C4-2B (cell line): Measurements from ENCODE around the gene MAST4.

Experiments used
- H3K27ac ChIP-seq: fragments of 450-650 bp; 2 replicates; pipeline ENCODE4 v1.5.1; 2017
- ZFX ChIP-seq: fragments of 450-650 bp; IDR thresholded peaks from 2 replicates; pipeline ENCODE4 v1.6.1; 2017
- TF ChIP-seq, protein P1 (sequence below): fragments of 450-650 bp; conservative IDR thresholded peaks from 2 replicates; pipeline ENCODE4 v1.5.1; 2017; ENCODE audit warnings: mild to moderate bottlenecking

The MAST4 gene

DNA sequence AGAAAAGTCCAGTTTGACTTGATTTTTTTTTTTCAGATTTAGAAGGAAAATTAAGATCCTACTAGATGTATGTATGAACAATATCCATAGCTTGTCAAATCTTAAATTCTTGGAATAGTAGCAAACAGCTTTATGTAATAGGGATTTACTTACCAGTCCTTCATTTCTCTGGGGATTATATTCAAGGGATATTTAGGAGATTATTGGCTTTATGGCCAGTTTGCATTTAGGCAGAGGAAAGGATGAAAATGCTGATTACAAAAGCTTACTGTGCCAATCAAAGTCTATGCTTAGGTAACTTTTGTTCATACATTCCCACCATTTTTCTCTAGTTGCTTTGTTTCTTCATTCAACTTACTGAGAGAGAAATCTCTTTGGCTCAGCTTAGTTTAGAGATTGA, 47.9 kb downstream of the MAST4 start:
- TF ChIP-seq ZFX: no peak
- TF ChIP-seq, protein P1, sequence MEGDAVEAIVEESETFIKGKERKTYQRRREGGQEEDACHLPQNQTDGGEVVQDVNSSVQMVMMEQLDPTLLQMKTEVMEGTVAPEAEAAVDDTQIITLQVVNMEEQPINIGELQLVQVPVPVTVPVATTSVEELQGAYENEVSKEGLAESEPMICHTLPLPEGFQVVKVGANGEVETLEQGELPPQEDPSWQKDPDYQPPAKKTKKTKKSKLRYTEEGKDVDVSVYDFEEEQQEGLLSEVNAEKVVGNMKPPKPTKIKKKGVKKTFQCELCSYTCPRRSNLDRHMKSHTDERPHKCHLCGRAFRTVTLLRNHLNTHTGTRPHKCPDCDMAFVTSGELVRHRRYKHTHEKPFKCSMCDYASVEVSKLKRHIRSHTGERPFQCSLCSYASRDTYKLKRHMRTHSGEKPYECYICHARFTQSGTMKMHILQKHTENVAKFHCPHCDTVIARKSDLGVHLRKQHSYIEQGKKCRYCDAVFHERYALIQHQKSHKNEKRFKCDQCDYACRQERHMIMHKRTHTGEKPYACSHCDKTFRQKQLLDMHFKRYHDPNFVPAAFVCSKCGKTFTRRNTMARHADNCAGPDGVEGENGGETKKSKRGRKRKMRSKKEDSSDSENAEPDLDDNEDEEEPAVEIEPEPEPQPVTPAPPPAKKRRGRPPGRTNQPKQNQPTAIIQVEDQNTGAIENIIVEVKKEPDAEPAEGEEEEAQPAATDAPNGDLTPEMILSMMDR: no peak

DNA sequence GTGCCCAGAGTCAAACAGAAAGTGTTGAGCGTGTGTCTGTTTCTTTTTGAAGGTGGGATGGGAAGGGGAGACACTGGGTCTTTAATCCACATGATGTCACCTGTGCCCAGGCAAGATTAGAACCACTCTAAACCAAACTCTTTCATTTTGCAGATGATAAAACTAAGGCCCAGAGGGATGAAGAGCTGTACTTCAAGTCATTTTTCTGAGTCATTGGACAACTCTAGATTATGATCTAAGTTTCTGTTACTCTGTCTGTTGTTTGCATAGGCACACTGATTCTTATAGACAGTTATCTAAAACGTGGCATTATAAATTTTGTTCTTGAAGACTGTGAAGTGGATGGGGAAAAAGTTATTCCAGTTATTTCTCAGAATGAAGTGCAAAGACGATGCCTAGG, 48.8 kb downstream of the MAST4 start:
- TF ChIP-seq, protein P1: no peak
- no peak for TF ChIP-seq ZFX
- no peak overlapping the region for H3K27ac ChIP-seq

More for the DNA sequence above, 47.9 kb downstream of the MAST4 start:
- H3K27ac ChIP-seq: no peak overlapping the region

DNA sequence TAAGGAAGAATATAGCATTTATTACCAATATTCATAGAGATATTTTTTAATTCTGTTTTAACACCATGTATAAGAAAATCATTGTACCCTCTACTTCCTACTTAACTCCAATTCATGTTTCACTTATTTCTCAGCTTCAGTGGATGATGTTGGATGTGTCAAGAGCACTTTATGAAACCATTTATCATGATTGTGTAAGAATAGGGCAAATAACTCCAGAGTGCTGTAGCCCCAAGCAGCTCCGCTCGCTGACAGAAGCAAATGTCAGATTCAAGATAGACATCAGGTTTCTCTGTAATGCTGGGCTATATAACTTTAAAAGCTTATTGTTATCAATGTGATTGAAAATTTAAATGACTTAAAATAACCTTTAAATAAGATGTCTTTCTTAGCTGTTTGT, 50.4 kb downstream of the MAST4 start:
- no peak overlapping the region for H3K27ac ChIP-seq
- TF ChIP-seq ZFX: no peak
- TF ChIP-seq, protein P1: no peak

DNA sequence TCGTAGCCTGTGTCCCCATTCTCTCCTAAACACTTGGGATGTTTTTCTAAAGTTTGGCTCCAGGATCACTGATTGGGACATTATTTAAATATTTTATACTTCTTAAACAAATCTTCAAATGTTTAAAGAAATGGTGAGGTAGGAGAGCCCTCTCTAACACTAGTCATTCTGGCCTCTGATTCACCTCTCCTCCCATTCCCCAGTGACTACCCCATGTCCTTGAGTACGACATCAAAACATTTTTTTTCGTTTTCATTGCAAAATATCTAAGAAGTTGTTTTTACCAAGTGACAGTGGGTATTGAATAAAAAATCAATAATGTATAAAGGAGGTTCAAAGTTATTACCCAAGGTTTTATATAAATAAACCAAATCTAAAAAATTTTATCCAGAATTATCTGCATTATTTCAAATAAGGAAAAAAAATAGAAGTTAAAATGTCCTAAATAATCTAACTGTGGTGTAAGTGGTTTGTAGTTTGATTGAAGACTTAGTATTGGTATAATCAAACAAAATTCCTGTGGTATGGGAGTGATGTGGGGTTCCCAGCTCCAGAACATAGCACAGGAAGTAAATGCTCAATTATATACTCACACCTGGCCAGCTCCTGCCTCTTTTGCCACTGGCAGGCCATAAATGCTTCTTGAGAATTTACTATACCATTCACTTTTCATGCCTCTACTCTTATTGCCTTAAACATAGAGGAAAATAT, 51.1 kb downstream of the MAST4 start:
- no peak for TF ChIP-seq ZFX
- TF ChIP-seq, protein P1: no peak
- no peak overlapping the region for H3K27ac ChIP-seq

DNA sequence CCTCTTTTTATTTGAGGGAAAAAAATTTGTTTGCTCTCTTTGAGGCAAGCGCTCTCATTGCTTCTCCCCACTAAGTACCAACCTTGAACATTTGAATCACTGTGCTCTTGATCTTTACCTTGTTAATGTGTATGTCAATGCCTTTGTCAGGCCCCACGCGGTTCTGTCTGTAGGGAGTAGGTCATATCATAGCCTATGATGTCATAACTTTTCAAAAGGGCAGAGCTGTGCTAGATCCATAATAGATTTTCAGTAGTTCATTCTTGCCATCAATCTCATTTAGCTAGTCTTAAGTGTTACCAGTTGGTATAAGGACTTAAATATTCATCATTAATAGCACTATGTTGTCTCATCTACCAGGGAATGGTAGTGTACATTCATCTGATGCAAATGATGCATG, 56.6 kb downstream of the MAST4 start:
- H3K27ac ChIP-seq: no peak overlapping the region
- TF ChIP-seq, protein P1: no peak
- TF ChIP-seq ZFX: no peak

DNA sequence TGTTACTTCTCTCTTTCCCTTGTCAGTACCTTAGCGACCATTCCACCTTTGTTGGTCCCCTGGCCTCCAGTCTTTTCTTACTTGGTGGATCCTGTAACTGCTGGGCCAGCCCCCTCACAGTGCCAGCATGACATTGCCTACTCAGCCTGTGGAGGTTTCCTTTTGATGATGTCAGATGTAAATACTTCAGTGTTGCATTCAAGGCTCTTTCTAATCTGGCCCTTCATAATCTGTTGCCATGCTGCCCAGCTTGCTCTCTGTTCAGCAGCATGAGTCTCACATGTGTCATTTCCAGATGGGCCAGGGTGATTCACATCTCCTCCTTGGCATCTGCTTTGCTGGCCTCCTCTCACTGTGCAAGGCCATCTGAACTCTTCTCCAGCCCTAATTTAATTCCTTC, 57.1 kb downstream of the MAST4 start:
- TF ChIP-seq, protein P1: no peak
- TF ChIP-seq ZFX: no peak
- H3K27ac ChIP-seq: no peak overlapping the region

DNA sequence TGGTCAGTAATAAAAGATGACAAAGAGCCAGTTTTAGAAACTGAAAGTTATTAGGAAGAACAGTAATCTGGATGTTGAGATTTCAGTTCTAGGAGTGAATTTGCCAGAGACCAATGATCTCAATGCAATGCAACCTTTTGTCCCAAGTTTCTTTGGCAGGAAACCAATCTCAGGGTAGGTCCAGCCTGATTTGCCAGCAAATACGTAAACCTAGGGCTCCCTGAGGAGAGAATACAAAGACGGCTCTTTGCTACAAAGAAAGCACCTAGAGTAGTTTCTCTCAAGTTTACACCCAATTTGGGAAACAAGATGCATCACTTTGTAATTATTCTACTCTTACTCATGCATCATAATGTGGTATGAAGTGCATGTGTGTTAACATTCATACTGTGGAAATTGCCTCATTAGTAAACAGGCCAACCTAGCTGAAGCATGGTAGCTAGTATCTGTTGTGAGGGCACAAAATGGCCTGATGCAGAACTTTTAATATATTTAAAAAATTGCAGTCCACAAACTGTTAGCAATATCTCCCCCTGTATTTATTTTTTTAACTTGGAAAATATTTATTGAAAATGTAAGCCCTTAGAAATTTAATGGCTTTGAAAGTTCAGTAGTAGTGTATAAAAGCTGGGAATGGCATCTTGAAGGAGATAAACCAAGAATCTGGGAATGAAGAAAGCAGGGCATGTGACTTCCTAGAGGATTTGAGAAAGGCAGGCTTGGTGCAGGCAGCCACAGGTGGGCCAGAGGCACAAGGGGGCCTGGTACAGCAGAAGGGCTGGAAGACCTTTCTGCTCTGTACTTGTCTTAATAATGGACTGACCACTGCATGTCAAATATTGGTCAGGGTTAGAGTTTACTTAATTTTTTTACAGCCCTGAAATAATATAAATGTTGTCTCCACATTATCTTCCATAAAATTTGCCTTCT, 59.5 kb downstream of the MAST4 start:
- H3K27ac ChIP-seq: no peak overlapping the region
- TF ChIP-seq, protein P1: no peak
- TF ChIP-seq ZFX: no peak
